Cardiac muscle cell (in vitro differentiated cells and primary cell): ENCODE results near the gene NOL7. TPM values are rescaled to one million over a fixed set of nuclear protein-coding genes. Genes with fewer than 3 reads are reported as not detected.

Experiments used
- DNase-seq, 2 donors: peaks; one replicate each; pipeline versions ENCODE4 v3.0.0 to v3.0.0-alpha.2; 2010 to 2017; ENCODE audit warnings: low read depth in 1 of 2, low spot score in 1 of 2
- H3K27ac ChIP-seq: fragments of 200-600 bp; sonication (generic); 2 replicates; pipeline ENCODE4 v1.5.1; 2016
- H3K27me3 ChIP-seq: fragments of 200-600 bp; sonication (generic); 2 replicates; pipeline ENCODE4 v1.6.0; 2016; ENCODE audit warnings: control low read depth
- H3K36me3 ChIP-seq: fragments of 200-600 bp; sonication (generic); 2 replicates; pipeline ENCODE4 v1.5.1; 2016; ENCODE audit warnings: control low read depth
- H3K4me1 ChIP-seq: fragments of 200-600 bp; sonication (generic); 2 replicates; pipeline ENCODE4 v1.8.1; 2017; ENCODE audit warnings: low read depth, mild to moderate bottlenecking, mixed run types
- H3K4me3 ChIP-seq: fragments of 200-600 bp; sonication (generic); 2 replicates; pipeline ENCODE4 v1.5.1; 2016; ENCODE audit warnings: mild to moderate bottlenecking
- H3K9me3 ChIP-seq: fragments of 200-600 bp; sonication (generic); 2 replicates; pipeline ENCODE4 v1.5.1; 2017; ENCODE audit warnings: low read depth, mild to moderate bottlenecking, control low read depth
- CTCF ChIP-seq: IDR thresholded peaks from 2 replicates; pipeline ENCODE4 v1.5.1; 2012; ENCODE audit warnings: low read depth, mild to moderate bottlenecking, low read length
- polyA plus RNA-seq: library from polyadenylated mRNA; unstranded; fragments of >200 nt; fragmentation: Nextera tagmentation; extraction: Ambion mirVana; gene quantifications from 2 replicates; pipeline ENCODE4 v1.2.1, GENCODE V29; 2016
- total RNA-seq: library from RNA; depleted of rRNA; stranded (reverse); fragments of >200 nt; gene quantifications from 2 replicates; pipeline ENCODE4 v1.2.3, GENCODE V29; 2016

NOL7 gene
- total and polyA plus RNA-seq, 2 experiments from 2014 or later, result 144 to 154 TPM

DNA sequence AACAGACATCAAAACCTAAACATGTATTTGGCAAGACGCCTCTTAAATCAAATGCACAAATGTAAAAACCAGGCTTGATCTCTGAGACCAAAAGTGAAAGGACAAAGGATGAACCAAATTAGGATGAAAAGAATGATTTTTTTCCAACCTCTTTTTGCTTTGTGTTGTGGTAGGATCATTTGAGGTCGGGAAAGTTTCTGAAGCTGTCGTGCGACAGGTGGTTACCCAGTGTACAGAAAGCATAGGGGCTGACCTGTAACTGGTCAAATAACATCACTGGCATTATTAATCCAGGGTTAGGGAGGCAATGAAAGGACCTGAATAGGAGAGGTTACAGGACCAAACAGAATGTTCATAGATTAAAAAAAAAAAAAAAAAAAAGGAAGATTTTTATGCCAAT, 18.1 kb upstream of the NOL7 start:
- Histone ChIP-seq H3K9me3 (no peaks in the 10 kb centered on the region), H3K27ac (no peak overlapping the region), H3K4me1 (no peaks in the 10 kb centered on the region), H3K4me3 (no peak overlapping the region), H3K36me3 (peaks cover 49% of the 10 kb centered on the region), H3K27me3 (no peaks in the 10 kb centered on the region)
- no peak for DNase-seq
- TF ChIP-seq CTCF, result no peak

- peaks cover 49% of the 10 kb centered on the region for H3K36me3 ChIP-seq
- H3K9me3 ChIP-seq, result no peaks in the 10 kb centered on the region
- no peak overlapping the region for H3K27ac ChIP-seq
- no peak overlapping the region for H3K4me3 ChIP-seq
- DNase-seq, result no peak
- no peak for TF ChIP-seq CTCF
- no peaks in the 10 kb centered on the region for H3K27me3 ChIP-seq
- no peaks in the 10 kb centered on the region for H3K4me1 ChIP-seq
Measured at GRCh38 chr6:13600036-13600435, 15.1 kb upstream of the NOL7 start.

- H3K9me3 ChIP-seq, result no peaks in the 10 kb centered on the region
- H3K27me3 ChIP-seq, result no peaks in the 10 kb centered on the region
- TF ChIP-seq CTCF, result no peak
- no peak for DNase-seq
- no peak overlapping the region for H3K27ac ChIP-seq
- H3K36me3 ChIP-seq, result peaks cover 31% of the 10 kb centered on the region
- no peaks in the 10 kb centered on the region for H3K4me1 ChIP-seq
- H3K4me3 ChIP-seq, result no peak overlapping the region
Measured at GRCh38 chr6:13604135-13604534, 11.0 kb upstream of the NOL7 start.

DNA sequence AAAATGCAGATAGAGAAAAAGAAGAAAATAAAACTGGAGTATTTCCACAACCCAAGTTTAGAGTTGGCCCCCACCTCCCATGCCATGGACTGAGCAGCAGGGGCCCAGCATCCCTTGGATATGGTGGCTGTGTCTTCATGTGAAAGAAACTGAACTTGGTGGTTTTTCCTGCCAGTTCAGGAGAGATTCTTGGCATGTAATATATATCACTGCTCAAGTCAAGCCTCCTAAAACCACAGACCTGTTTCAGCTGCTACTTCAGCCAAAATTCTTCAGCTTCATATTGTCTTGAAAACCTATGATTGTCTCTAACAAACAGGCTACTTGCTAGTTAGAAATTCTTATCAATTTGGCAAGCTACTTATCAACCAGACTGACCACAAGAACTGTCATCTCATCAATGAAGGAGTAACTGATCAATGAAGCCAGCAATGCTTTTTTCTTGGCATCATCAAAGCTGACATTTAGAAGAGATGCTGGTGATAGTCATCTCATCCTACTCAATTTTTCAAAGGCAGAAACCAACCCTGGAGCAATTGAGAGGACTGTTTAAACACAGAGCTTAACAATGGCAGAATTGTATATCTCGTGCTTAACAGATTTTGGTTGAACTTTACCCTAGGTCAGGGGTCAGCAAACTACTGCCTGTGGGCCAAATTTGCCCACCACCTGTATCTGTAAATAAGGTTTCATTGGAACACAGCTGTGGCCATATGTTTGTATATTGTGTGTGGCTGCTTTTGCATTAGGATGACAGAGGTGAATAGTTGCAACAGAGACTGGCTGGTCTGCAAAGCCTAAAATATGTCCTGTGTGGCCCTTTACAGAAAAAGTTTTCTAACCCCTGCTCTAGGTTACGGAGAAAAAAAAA, 10.4 kb upstream of the NOL7 start:
- DNase-seq, result peak in 1 of 2 donors; percentile 9
- Histone ChIP-seq H3K4me1 (peaks cover 4% of the 10 kb centered on the region), H3K4me3 (no peak overlapping the region), H3K27me3 (no peaks in the 10 kb centered on the region), H3K27ac (no peak overlapping the region), H3K36me3 (peaks cover 31% of the 10 kb centered on the region), H3K9me3 (no peaks in the 10 kb centered on the region)
- no peak for TF ChIP-seq CTCF

GRCh38 chr6:13605634-13606033, 9.5 kb upstream of the NOL7 start:
- TF ChIP-seq CTCF, result no peak
- H3K36me3 ChIP-seq, result peaks cover 29% of the 10 kb centered on the region
- no peak for DNase-seq
- no peaks in the 10 kb centered on the region for H3K27me3 ChIP-seq
- H3K4me3 ChIP-seq, result no peak overlapping the region
- H3K4me1 ChIP-seq, result peaks cover 6% of the 10 kb centered on the region
- no peaks in the 10 kb centered on the region for H3K9me3 ChIP-seq
- H3K27ac ChIP-seq, result no peak overlapping the region
